NCI-H82 (cell line): ENCODE results near the gene EFL1.
"Not testable (repeated sequence)": the region's sequence is repeated elsewhere in the genome, so short reads cannot be mapped to it uniquely, and the experiment has no call there.

Experiments used
- DNase-seq: peaks from one replicate; lab custom pipeline; 2025; lab: John Stamatoyannopoulos, UW

The EFL1 gene

DNA sequence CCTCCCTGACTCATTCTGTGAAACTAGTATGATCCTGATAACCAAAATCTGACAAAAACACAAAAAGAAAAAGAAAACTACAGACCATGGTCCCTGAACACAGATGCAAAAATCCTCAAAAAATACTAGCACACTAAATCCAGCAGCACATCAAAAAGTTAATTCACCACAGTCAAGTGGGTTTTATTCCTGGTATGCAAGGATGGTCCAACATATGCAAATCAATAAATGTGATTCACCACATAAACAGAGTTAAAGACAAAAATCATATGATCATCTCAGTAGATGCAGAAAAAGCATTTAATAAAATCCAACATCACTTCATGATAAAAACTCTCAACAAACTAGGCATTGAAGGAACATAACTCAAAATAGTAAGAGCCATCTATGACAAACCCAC lies 12.9 kb upstream of the EFL1 start:
- DNase-seq, result no peak

DNA sequence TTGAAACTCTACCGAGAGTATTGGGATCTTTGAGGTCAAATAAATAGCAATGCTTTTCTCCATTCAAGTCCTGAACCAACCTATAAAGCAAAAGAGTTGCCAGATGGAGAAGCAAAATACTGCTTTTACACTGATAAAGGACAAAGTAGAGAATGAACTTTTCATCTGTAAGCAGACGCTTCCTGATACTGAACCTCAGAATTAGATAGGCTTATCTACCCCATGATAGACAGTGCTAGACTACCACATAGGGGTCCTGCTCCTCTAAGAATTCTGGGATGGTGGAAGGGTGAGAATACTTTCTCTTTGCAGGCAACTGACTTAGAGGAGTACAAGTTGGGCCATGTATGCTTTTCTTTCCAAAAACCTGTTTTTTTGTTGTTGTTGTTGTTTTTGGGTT lies 9.6 kb upstream of the EFL1 start:
- DNase-seq, result no peak

- DNase-seq, result not testable (repeated sequence)
Measured at GRCh38 chr15:82268454-82268853, 5.9 kb upstream of the EFL1 start.

GRCh38 chr15:82267137-82267536 lies 4.6 kb upstream of the EFL1 start:
- DNase-seq, result not testable (repeated sequence)

DNA sequence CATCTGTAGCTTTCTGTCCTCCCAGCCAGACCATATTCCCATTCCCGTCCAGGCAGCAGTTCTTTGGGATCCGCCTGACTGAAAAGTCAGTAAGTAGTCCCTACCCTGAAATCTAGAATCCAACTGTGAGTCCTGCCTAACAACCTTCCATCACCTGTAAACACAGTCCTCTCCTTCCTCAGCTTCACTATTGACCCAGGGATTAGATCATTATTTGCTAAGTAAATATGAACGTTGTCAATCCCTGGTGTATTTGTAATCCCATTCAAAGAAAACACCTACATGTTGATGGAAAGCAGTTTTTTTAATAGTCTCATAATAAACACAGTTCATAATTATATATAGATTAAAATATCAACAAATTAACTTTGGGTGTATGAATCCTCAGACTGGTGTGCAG lies 816 bp upstream of the EFL1 start:
- peak; percentile 25 for DNase-seq

GRCh38 chr15:82261566-82262421 lies 740 bp downstream of the EFL1 start:
- DNase-seq, result peak; percentile 40

DNA sequence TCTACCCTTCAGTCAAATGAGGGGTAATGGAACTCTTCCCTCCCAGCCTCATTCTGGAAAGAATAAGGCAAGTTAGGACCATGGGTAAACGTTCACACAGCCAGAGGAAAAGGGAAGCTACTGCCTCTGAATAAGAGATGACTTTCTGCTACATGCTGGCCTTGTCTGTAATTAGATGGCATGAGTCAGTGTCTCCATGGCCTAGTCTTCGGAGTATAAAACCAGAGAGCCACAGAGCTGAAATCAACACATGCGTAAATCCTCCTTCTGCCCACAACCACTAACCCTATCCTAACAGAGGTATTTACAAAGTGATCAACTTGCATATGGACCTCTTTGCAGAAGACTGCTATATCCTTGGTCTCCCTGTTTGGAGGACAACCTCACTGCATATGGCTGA lies 14.3 kb downstream of the EFL1 start:
- not testable (repeated sequence) for DNase-seq

GRCh38 chr15:82245956-82246355 lies 16.6 kb downstream of the EFL1 start:
- DNase-seq, result not testable (repeated sequence)

GRCh38 chr15:82243644-82244043 lies 18.9 kb downstream of the EFL1 start:
- not testable (repeated sequence) for DNase-seq

DNA sequence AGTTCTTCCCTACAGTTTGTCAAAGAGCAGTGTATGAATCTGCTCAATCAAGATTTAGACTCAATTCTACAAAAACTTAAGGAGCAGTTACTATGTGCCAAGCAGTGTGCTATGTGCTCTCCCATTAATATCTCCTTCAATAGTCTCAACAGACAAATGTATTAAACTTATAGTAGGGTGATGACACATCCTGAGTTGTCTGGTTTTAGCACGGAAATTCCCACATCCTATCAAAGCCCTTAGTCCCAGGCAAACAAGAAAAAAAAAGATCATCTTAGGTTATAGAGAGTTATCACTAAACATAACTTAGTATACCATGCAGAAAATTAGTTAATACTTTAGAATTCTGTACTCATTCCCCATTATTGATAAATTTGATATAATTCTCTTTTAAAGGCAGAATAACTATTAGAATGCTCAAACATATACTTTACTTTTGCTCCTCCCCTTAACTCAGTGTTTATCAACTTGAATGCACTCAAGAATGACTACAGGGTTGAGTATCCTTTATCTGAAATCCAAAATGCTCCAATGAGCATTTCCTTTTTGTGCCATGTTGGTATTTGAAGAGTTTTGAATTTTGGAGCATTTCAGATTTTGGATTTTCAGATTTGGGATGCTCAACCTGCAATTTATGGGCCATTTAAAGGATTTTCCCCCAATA lies 20.6 kb downstream of the EFL1 start:
- not testable (repeated sequence) for DNase-seq

GRCh38 chr15:82239685-82240391 lies 22.7 kb downstream of the EFL1 start:
- DNase-seq, result no peak

- DNase-seq, result not testable (repeated sequence)
Measured at GRCh38 chr15:82237944-82238534, 24.5 kb downstream of the EFL1 start.

GRCh38 chr15:82231842-82232241 lies 30.7 kb downstream of the EFL1 start:
- DNase-seq, result peak; percentile 2

GRCh38 chr15:82231233-82231632 lies 31.3 kb downstream of the EFL1 start:
- DNase-seq, result no peak

- no peak for DNase-seq
Measured at GRCh38 chr15:82228750-82229149, 33.8 kb downstream of the EFL1 start.

DNA sequence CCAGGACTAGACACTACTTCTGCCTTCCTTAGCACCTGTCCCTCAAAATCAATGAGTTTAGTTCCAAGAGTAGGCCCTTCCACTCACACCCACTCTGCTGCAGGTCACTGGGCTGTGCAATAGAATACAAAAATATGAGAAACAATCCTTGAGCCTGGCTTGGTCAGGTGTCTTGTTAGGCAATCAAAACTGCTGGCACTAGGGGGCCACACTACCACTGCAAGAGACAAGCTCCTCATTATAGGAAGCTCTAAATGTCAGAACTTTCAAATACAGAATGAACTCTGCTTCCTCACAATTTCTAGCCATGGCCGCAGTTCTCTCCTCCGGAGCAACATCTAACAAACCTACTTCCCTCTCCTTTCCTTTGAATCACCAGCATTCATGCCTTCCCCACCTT lies 41.0 kb downstream of the EFL1 start:
- peak; percentile 30 for DNase-seq

DNA sequence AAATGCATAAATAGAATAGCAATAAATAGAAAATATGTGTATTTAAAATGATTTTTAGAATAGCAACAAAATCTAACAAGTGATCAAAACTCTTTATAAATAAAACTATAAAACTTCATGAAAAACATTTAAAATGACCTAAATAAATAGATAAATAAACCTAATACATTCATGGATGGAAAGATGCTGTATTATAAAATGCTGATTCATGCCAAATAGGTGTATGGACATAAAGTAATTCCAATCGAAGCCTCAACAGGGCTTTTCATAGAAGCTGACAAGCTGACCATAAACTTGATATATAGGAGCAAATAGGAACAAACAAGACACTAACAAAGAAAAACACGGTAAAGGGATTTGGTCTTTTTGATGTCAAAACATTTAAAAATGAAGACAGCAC lies 46.4 kb downstream of the EFL1 start:
- not testable (repeated sequence) for DNase-seq

DNA sequence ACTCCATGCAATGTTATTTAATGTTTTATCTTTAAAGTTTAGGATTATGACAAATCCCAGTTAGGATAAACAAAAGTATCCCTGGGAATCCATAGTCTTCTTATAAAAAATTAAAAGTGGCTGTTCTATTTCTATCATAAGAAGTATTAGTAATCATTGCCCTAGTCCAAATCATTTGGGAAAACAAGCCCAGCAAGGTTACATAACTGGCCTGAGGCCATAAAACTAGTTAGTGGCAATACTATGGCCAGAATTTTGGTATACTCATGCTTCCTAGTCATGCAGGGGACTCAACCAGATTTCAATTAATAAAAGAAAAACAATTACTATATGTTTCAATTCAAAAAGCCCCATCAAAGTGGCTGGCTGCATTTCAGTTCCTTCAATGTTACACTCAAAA lies 50.3 kb downstream of the EFL1 start:
- DNase-seq, result not testable (repeated sequence)

DNA sequence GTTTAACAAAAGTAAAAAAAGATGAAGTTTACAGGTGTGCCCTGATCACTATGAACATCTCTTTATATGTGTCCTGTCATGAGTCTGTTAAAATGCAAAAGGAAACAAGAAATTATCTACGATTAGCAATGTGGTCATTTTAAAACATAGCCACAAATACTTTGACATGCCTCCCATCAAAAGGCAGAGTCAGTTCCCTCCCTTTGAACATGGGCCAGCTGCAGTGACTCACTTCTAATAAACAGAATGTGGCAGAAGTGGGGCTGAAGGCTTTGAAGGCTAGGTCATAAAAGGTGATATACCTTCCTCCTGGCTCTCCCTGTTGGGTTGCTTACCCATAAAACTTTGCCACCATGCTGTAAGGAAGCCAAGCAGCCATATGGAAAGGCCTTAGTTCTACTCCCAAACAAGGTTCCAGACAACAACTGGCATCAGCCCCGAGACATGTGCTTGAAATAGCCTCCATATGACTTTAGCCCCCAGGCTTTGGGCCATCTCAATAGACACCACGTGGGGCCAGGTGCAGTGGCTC lies 52.4 kb downstream of the EFL1 start:
- not testable (repeated sequence) for DNase-seq

DNA sequence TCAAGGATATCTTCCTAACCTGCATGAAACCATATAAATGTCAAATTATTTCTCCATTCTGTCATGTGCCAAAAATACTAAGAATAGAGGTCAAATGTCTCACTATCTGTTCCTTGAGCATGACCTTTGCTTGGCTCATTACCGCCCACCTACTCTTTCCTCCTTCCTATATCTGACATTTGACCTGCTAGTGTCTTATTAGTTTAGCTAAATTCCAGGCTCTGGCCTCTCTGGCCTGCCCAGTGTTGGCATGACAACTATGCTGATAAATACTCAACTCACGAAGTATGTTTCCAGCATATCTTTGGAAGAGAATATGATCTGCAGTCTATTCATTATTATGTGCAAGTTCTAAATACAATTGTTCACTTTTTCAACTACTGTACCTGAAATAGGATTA lies 58.0 kb downstream of the EFL1 start:
- not testable (repeated sequence) for DNase-seq

- DNase-seq, result peak; percentile 85
Measured at GRCh38 chr15:82197733-82198594, 64.6 kb downstream of the EFL1 start.
